Activated CD4-positive, alpha-beta T cell treated with anti-CD3 and anti-CD28 coated beads, Interleukin-2, amount 10 ng/mL, durations not matched to agents 24 days and 14 days (primary cell): ENCODE measurements around the gene SSBP4. TPM values are rescaled to one million over a fixed set of nuclear protein-coding genes. Genes with fewer than 3 reads are reported as not detected.
"Not testable (repeated sequence)": the region's sequence is repeated elsewhere in the genome, so short reads cannot be mapped to it uniquely, and the experiment has no call there.

Source experiments
- DNase-seq: peaks from one replicate; pipeline ENCODE4 v3.0.0; 2022
- H3K27ac Mint-ChIP-seq: one replicate; pipeline ENCODE4 v1.8.0; 2022; ENCODE audit warnings: mild to moderate bottlenecking, mixed read lengths
- H3K27me3 Mint-ChIP-seq: one replicate; pipeline ENCODE4 v1.8.0; 2022; ENCODE audit warnings: mixed read lengths
- H3K36me3 Mint-ChIP-seq: one replicate; pipeline ENCODE4 v1.8.0; 2022; ENCODE audit warnings: low read depth, mild to moderate bottlenecking, mixed read lengths
- H3K4me1 Mint-ChIP-seq: one replicate; pipeline ENCODE4 v1.8.0; 2021; ENCODE audit warnings: mixed read lengths
- H3K4me3 Mint-ChIP-seq: one replicate; pipeline ENCODE4 v1.8.0; 2022; ENCODE audit warnings: mild to moderate bottlenecking, moderate library complexity, mixed read lengths
- H3K9me3 Mint-ChIP-seq: one replicate; pipeline ENCODE4 v1.8.0; 2021; ENCODE audit warnings: mixed read lengths
- intact Hi-C: fragments of 100-400 bp; cut with micrococcal nuclease; formaldehyde crosslinking; loops from one replicate; pipeline ENCODE4 v1.15.1; 2023
- total RNA-seq: library from RNA; stranded (reverse); gene quantifications from 2 replicates; pipeline ENCODE4 v1.2.3, GENCODE V29; 2022

The SSBP4 gene
- total RNA-seq = 154 TPM in 2 replicates

DNA sequence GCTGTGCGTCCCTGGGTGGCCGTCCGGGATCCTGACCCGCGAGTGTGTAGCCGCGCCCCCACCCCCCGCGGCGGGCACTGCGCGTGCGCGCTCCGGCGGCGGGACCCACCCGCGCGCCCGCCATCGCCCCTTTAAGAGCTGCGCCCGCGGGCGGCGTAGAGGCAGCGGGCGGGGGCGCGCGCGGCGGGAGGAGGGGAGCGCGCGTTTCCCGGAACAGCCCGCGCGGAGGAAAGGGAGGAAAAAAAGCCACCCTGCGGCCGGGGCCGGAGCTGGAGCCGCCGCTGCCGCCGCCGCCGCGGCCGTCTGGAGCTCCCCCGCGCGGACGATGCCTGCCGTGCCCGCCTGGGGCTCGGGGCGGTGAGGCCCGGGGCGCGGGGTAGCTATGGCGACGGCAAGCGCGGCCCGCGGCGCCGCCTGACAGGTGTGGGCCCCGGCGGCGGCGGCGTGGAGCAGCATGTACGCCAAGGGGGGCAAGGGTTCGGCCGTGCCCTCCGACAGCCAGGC lies at the start of gene SSBP4:
Gene SSBP4 (plus strand): TSS at position 204 of the 504 bp plus-strand sequence. CDS start 251 bp downstream, at position 455.
- Mint-ChIP-seq H3K9me3 (no peaks in the 10 kb centered on the region), H3K27ac (peak within 1 kb of the TSS; percentile 89), H3K36me3 (peaks cover 9% of the 10 kb centered on the region), H3K27me3 (no peaks in the 10 kb centered on the region), H3K4me3 (peak within 1 kb of the TSS; percentile 99), H3K4me1 (peaks cover 72% of the 10 kb centered on the region)
- intact Hi-C loops = loop anchor here (5.0 kb wide), 2 partner anchors 127 to 217 kb away; partner anchors contain the start of gene RAB3A
- peak; percentile 94 for DNase-seq

DNA sequence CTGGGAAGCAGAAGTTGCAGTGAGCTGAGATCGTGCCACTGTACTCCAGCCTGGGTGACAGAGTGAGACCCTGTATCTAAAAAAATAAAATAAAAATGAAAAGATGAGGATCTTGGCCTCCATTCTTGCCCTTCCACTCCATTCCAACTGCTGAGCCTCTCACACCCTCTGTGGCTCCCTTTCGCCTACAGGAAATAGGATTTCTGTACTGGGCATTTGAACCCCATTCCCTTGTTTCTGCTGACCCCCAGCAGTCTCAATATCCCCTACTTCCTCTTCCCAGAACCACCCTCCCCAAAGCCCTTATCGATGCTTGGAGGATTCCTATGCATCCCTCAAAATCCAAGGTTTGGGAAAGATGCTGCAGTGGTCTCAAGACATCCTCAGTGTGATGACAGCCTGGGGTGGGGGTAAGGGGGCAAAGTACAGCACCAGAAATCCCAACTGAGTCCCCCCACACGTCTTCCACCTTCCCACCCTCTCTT lies 45.7 kb upstream of the SSBP4 start:
- Mint-ChIP-seq H3K36me3 (no peaks in the 10 kb centered on the region), H3K27ac (peak overlapping the region; percentile 74), H3K4me3 (peak overlapping the region; percentile 31)

DNA sequence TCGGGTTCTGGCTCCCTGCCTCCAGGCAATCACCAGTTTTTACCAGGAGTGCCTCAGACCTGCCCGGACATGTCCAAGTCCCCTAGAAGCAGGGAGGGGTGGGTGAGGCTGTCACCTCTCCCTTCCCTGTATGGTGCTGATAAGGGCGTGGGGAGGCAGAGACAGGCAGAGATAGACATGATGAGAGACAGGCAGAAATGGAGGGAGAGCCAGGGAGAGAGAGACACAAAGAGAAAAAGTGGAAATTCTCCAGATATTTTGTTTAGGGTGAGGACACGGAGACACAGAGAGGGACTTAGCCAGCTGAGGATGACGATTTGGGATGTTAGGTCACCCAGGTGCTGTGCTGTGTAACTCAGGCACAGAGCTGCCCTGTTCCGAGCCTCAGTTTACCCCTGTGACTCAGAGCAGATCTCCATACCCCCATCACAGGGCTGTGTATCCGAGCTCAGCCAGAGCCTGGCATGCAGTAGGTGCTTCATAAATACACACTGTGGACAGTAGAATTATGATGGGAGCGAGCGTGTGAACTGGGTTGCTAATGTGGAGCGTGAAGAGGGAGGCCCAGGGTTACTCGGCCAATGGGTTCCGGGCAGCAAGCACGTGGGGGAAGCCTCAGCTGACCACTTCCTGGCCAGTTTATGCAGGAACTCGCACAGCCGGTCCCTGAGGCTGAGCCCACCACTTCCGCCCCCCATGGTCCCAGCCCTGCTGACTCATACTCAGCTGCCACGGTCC lies 45.1 kb upstream of the SSBP4 start:
- Mint-ChIP-seq H3K36me3 (no peaks in the 10 kb centered on the region), H3K9me3 (no peaks in the 10 kb centered on the region), H3K27ac (peak overlapping the region; percentile 74), H3K27me3 (no peaks in the 10 kb centered on the region), H3K4me3 (peak overlapping the region; percentile 31), H3K4me1 (peaks cover 12% of the 10 kb centered on the region)
- intact Hi-C loops = no loop called here
- peak; percentile 81 for DNase-seq

More for the DNA sequence above, 45.7 kb upstream of the SSBP4 start:
- Mint-ChIP-seq H3K4me1 (peaks cover 12% of the 10 kb centered on the region), H3K9me3 (no peaks in the 10 kb centered on the region), H3K27me3 (no peaks in the 10 kb centered on the region)
- intact Hi-C loops = no loop called here
- no peak for DNase-seq

DNA sequence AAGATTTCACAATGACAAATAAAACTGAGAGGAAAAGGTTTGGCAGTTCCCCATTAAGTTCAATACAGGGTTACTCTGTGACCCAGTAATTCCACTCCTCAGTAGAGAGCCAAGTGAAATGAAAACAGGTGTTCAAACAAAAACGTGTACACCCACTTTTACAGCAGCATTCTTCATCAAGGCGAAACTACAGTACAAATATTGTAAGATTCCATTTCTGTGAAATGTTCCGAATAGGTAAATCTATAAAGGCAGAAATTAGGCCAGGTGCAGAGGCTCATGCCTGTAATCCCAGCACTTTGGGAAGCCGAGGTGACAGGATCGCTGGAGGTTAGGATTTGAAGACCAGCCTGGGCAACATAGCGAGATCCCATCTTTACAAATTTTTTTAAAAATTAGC lies 42.2 kb upstream of the SSBP4 start:
- intact Hi-C loops = no loop called here
- no peaks in the 10 kb centered on the region for H3K36me3 Mint-ChIP-seq
- no peak overlapping the region for H3K27ac Mint-ChIP-seq
- H3K4me3 Mint-ChIP-seq = no peak overlapping the region
- H3K9me3 Mint-ChIP-seq = no peaks in the 10 kb centered on the region
- peaks cover 12% of the 10 kb centered on the region for H3K4me1 Mint-ChIP-seq
- DNase-seq = no peak
- no peaks in the 10 kb centered on the region for H3K27me3 Mint-ChIP-seq

DNA sequence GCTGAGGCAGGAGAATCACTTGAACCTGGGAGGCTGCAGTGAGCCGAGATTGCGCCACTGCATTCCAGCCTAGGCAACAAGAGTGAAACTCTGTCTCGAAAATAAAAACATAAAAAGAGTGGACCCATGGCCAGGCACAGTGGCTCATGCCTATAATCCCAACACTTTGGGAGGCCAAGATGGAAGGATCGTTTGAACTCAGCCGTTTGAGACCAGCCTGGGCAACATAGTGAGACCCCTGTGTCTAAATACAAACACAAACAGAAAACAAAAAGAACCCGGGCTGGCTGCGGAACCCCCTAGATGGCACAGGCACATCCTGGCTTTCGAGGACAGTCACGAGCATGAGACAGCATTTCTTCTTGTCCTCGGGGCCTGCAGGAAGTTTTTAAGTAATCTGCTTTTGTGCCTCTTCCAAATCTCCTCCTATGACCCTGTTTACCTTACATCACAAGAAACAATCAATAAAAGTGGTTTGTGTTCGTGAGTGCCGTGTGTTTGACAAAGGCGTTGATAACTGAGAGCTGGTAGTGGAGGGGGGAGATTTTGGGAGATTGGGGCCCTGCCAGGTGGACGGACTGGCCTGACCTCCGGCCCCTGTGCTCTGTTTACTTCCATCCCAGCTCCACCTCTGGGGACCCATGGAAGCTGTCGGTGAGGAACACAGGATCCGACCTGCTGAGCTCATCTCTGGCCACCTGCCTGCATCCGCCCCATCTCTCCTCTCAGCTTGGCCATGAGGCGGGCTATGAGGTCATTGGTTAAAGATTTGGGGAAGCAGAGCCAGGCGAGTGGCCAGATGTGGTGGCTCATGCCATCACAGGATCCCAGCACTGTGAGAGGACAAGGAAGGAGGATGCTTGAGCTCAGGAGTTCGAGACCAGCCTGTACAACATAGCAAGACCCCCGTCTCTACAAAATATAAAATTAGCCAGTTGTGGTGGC lies 39.1 kb upstream of the SSBP4 start:
- DNase-seq = no peak
- no peak overlapping the region for H3K4me3 Mint-ChIP-seq

DNA sequence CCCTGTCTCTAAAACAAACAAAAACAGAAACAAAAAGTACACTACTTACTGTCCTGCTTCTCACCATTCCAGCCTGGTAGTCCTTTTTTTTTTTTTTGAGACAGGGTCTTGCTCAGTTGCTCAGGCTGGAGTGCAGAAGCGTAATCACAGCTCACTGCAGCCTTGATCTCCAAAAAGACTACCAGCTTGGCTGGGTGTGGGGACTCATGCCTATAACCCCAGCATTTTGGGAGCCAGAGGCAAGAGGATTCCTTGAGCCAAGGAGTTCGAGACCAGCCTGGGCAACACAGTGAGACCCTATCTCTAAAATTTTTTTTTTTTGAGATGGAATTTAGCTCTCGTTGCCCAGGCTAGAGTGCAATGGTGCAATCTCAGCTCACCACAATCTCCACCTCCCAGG lies 38.4 kb upstream of the SSBP4 start:
- no peak for DNase-seq
- no peaks in the 10 kb centered on the region for H3K9me3 Mint-ChIP-seq
- H3K4me3 Mint-ChIP-seq = no peak overlapping the region
- intact Hi-C loops = no loop called here
- H3K27me3 Mint-ChIP-seq = peaks cover 5% of the 10 kb centered on the region
- no peak overlapping the region for H3K27ac Mint-ChIP-seq
- no peaks in the 10 kb centered on the region for H3K4me1 Mint-ChIP-seq
- no peaks in the 10 kb centered on the region for H3K36me3 Mint-ChIP-seq

More for the DNA sequence above, 39.1 kb upstream of the SSBP4 start:
- intact Hi-C loops = no loop called here
- H3K36me3 Mint-ChIP-seq = no peaks in the 10 kb centered on the region
- no peaks in the 10 kb centered on the region for H3K9me3 Mint-ChIP-seq
- H3K4me1 Mint-ChIP-seq = no peaks in the 10 kb centered on the region
- H3K27me3 Mint-ChIP-seq = peaks cover under 1% of the 10 kb centered on the region
- no peak overlapping the region for H3K27ac Mint-ChIP-seq

DNA sequence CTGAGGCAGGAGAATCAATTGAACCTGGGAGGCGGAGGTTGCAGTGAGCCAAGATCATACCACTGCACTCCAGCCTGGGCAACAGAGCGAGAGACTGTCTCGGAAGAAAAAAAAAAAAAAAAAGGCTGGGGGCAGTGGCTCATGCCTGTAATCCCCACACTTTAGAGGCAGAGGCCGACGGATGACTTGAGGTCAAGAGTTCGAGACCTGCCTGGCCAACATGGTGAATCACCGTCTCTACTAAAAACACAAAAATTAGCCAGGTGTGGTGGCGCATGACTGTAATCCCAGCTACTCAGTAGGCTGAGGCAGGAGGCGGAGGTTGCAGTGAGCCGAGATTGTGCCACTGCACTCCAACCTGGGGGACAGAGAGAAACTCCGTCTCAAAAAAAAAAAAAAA lies 35.6 kb upstream of the SSBP4 start:
- H3K9me3 Mint-ChIP-seq, DNase-seq, H3K27ac Mint-ChIP-seq, H3K4me1 Mint-ChIP-seq, H3K4me3 Mint-ChIP-seq, intact Hi-C loops, H3K36me3 Mint-ChIP-seq: not testable (repeated sequence)
- H3K27me3 Mint-ChIP-seq = peaks cover 23% of the 10 kb centered on the region

DNA sequence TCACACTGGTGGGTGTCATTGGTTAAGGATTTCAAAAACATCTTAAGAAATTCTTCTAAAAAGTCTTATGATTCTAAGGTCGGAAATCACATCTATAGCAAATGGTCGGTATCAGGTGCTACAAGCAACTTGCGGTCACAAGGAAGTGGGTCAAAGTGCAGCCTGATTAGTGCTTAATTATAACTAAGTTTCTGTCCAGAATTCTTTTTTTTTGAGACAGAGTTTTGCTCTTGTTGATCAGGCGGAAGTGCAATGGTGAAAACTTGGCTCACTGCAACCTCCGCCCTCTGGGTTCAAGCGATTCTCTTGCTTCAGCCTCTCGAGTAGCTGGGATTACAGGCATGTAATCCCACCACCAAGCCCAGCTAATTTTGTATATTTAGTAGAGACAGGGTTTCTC lies 34.4 kb upstream of the SSBP4 start:
- intact Hi-C loops = no loop called here
- H3K4me1 Mint-ChIP-seq = peaks cover 2% of the 10 kb centered on the region
- DNase-seq = no peak
- no peaks in the 10 kb centered on the region for H3K36me3 Mint-ChIP-seq
- no peak overlapping the region for H3K4me3 Mint-ChIP-seq
- no peak overlapping the region for H3K27ac Mint-ChIP-seq
- H3K27me3 Mint-ChIP-seq = peaks cover 31% of the 10 kb centered on the region
- H3K9me3 Mint-ChIP-seq = no peaks in the 10 kb centered on the region

DNA sequence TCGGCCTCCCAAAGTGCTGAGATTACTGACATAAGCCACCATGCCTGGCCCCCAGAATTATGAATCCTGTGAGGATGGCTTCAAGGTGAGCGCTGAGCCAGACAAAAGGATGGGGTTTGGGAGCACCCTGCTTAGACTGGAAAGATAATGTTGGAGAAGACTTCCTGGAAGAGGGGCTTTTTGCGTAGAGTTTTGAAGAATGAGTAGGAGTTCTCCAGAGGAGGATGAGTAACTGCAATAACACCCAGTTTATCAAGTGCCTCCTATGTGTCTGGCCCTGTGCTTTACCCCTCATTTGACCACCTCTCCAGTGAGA lies 33.9 kb upstream of the SSBP4 start:
- intact Hi-C loops = no loop called here
- no peak for DNase-seq
- H3K27ac Mint-ChIP-seq = no peak overlapping the region
- H3K36me3 Mint-ChIP-seq = no peaks in the 10 kb centered on the region
- H3K4me1 Mint-ChIP-seq = peaks cover 2% of the 10 kb centered on the region
- no peaks in the 10 kb centered on the region for H3K9me3 Mint-ChIP-seq
- H3K4me3 Mint-ChIP-seq = no peak overlapping the region
- H3K27me3 Mint-ChIP-seq = peaks cover 37% of the 10 kb centered on the region

DNA sequence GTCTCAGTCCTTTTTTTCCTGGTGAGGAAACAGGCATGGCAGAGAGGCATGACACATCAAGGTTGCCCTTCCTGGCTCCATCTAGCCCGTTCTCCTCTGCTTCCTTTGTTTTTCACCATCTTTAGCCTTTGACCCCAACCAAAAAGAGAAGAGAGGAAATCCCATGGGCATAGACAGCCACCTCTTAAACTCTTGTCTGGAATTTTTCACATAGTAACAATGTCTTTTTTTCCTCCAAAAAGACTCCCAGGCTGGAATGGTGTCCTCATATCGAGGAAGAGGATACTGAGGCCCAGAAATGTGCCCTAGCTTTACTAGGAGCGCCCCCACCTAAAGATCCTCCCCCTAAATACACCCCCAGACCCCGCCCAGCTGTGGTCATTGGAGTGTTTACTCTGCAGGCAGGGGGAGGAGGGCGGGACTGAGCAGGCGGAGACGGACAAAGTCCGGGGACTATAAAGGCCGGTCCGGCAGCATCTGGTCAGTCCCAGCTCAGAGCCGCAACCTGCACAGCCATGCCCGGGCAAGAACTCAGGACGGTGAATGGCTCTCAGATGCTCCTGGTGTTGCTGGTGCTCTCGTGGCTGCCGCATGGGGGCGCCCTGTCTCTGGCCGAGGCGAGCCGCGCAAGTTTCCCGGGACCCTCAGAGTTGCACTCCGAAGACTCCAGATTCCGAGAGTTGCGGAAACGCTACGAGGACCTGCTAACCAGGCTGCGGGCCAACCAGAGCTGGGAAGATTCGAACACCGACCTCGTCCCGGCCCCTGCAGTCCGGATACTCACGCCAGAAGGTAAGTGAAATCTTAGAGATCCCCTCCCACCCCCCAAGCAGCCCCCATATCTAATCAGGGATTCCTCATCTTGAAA lies 33.3 kb upstream of the SSBP4 start, which contains the start of gene GDF15:
Gene GDF15 (plus strand): TSS at position 484 of the 868 bp plus-strand sequence. CDS start 32 bp downstream, at position 516.
- DNase-seq = peak; percentile 76
- intact Hi-C loops = no loop called here
- Mint-ChIP-seq H3K9me3 (no peaks in the 10 kb centered on the region), H3K4me3 (no peak within 1 kb of the TSS), H3K27me3 (peaks cover 41% of the 10 kb centered on the region), H3K27ac (no peak within 1 kb of the TSS), H3K36me3 (no peaks in the 10 kb centered on the region), H3K4me1 (peaks cover 2% of the 10 kb centered on the region)

DNA sequence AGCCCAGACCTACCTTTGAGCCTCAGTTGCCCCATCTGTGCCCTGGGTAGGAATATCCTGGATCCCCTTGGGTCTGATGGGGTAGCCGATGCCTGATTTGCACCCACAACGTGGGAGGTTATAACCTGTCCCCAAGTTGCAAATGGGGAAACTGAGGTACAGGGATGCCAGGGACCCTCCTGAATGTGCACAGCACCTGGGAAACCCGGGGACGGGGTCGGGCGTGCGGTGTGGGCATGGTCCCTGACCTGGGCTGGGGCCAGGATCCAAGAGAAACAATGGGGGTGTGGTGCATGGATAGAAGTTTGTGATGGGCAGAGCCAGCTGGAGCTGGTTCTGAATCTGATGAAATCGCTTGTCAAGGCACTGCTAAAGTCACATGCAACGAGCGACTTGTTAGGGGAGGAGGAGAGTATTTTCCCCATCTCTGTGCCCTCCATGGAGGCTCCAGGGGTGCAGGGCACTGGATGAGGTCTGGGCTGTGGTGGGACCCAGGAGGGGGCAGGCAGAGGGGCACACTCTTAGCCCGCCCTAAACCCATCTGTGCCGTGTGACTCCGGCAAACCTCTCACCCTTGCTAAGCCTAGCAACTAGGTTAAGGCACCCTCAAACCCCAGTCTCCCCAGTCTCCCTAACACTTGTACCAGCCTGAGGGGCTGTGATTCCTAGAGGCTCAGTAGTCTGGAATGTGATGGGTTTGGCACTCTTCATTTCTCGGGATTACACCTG lies 32.5 kb upstream of the SSBP4 start:
- no peak for DNase-seq
- H3K4me1 Mint-ChIP-seq = peaks cover 2% of the 10 kb centered on the region
- no peaks in the 10 kb centered on the region for H3K36me3 Mint-ChIP-seq
- no peak overlapping the region for H3K4me3 Mint-ChIP-seq
- H3K27me3 Mint-ChIP-seq = peaks cover 44% of the 10 kb centered on the region
- no peaks in the 10 kb centered on the region for H3K9me3 Mint-ChIP-seq
- H3K27ac Mint-ChIP-seq = no peak overlapping the region
- intact Hi-C loops = no loop called here

DNA sequence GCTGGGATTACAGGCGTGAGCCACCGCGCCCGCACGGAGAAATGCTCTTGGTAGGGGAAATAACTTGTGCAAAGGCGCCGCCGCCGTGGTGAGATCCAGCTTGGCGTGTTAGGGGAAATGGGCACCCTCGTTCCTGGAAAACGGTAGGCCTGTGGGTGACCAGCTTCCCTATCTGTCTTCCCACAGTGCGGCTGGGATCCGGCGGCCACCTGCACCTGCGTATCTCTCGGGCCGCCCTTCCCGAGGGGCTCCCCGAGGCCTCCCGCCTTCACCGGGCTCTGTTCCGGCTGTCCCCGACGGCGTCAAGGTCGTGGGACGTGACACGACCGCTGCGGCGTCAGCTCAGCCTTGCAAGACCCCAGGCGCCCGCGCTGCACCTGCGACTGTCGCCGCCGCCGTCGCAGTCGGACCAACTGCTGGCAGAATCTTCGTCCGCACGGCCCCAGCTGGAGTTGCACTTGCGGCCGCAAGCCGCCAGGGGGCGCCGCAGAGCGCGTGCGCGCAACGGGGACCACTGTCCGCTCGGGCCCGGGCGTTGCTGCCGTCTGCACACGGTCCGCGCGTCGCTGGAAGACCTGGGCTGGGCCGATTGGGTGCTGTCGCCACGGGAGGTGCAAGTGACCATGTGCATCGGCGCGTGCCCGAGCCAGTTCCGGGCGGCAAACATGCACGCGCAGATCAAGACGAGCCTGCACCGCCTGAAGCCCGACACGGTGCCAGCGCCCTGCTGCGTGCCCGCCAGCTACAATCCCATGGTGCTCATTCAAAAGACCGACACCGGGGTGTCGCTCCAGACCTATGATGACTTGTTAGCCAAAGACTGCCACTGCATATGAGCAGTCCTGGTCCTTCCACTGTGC lies 30.9 kb upstream of the SSBP4 start:
- H3K27me3 Mint-ChIP-seq = peaks cover 51% of the 10 kb centered on the region
- peak overlapping the region; percentile 78 for H3K4me3 Mint-ChIP-seq
- no peaks in the 10 kb centered on the region for H3K9me3 Mint-ChIP-seq
- no peaks in the 10 kb centered on the region for H3K36me3 Mint-ChIP-seq
- peak; percentile 94 for DNase-seq
- H3K4me1 Mint-ChIP-seq = peaks cover 4% of the 10 kb centered on the region
- intact Hi-C loops = loop anchor here (2.0 kb wide), 1 partner anchor 22 kb away; no protein-coding TSS in a partner anchor
- H3K27ac Mint-ChIP-seq = no peak overlapping the region
